ENCODE measurements around the gene NDUFAF4. TPM values are rescaled to one million over a fixed set of nuclear protein-coding genes. Genes with fewer than 3 reads are reported as not detected.

NDUFAF4 gene
- total and polyA plus RNA-seq, 10 of the 15 experiments (the other 5 are each of a cell fraction or from before 2014, with no cell fraction given) = 26.9 to 188 (median 76.9) TPM

DNA sequence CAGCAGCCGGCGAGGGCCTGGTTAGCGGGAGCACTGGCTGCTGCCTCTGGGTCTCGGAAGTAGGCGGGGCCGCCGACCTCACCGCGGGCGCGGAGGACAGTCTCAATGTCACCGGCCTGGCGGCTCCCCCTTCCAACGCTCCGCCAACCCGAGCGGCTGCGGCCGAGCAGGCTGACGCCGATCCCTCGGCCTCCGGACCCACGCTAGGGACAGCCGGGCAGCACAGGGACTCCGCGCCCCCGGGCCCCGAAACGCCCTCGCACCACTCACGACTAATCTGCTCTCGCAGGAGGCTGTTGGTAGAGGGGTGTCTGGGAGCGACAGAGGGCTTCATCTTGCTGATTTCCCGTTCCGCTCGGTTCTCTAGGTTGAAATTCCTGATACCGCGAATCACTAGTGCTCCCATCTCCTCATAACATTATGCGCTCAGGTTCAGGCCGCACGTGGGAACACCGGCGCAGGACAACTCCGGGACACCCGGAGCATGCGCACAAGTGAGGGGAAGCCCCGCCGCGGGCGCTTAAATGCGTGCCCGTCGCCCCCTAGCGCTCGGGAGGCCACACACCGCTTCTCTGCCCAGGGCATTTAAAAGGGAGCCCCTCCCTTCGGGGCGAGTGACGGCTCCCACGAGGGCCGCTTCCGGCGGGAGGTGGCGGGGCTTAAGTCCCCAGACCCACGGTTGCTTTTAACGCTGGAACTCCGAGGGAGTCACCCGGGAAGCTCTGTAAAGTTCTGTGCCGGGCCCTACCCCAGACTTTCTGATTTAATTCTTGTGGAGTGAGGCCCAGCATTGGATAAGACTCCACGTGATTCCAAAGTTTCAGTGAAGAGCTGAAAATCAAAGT lies at the start of gene NDUFAF4 (continued):
- TF ChIP-seq, protein P1, sequence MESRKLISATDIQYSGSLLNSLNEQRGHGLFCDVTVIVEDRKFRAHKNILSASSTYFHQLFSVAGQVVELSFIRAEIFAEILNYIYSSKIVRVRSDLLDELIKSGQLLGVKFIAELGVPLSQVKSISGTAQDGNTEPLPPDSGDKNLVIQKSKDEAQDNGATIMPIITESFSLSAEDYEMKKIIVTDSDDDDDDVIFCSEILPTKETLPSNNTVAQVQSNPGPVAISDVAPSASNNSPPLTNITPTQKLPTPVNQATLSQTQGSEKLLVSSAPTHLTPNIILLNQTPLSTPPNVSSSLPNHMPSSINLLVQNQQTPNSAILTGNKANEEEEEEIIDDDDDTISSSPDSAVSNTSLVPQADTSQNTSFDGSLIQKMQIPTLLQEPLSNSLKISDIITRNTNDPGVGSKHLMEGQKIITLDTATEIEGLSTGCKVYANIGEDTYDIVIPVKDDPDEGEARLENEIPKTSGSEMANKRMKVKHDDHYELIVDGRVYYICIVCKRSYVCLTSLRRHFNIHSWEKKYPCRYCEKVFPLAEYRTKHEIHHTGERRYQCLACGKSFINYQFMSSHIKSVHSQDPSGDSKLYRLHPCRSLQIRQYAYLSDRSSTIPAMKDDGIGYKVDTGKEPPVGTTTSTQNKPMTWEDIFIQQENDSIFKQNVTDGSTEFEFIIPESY (IDR thresholded peaks at IDR 0.05) = no peak
- TF ChIP-seq SMC3 (IDR thresholded peaks at IDR 0.05; ENCODE audit: borderline replicate concordance, low read length) (peak; percentile 72), IKZF1 (conservative IDR thresholded peaks at IDR 0.05) (peak; percentile 91), EGR1 (IDR thresholded peaks at IDR 0.05; ENCODE audit: borderline replicate concordance in 1 of 2, low read depth in 2 of 2, low read length in 2 of 2) (peak in 1 of 2 experiments; percentile 48; a peak in 1 of 3 replicates), TARDBP (IDR thresholded peaks at IDR 0.05; ENCODE audit: borderline replicate concordance) (0 out of 2 replicates have a peak, but pooled peaks have one; percentile 66), ZBTB11 (CRISPR knock-in tag; IDR thresholded peaks at IDR 0.05) (no peak), NRF1 (conservative IDR thresholded peaks at IDR 0.05; ENCODE audit: low read depth, low read length) (peak; percentile 71), BRCA1 (IDR thresholded peaks at IDR 0.05; ENCODE audit: low read depth, low read length) (no peak), MEF2A (IDR thresholded peaks at IDR 0.05; ENCODE audit: insufficient read depth, low read depth, low read length) (no peak), MXI1 (IDR thresholded peaks at IDR 0.05; ENCODE audit: low read depth, low read length) (no peak; the same call in 1 of the 2 replicates), TAF1 (IDR thresholded peaks at IDR 0.05; ENCODE audit: borderline replicate concordance, low read depth, low read length) (peak; percentile 37), KLF5 (IDR thresholded peaks at IDR 0.05; ENCODE audit: partially characterized antibody) (peak; percentile 45), RFX5 (IDR thresholded peaks at IDR 0.05; ENCODE audit: low read depth, low read length) (no peak), NR2C1 (IDR thresholded peaks at IDR 0.05) (no peak), ZNF24 (IDR thresholded peaks at IDR 0.05) (no peak), SP1 (IDR thresholded peaks at IDR 0.05; ENCODE audit: low read depth, low read length) (peak; percentile 34), HDAC6 (IDR thresholded peaks at IDR 0.05; ENCODE audit: unreplicated experiment) (peak; percentile 48), FOXM1 (IDR thresholded peaks at IDR 0.05; ENCODE audit: low read depth, low read length) (no peak), YY1 (IDR thresholded peaks at IDR 0.05; ENCODE audit: low read depth, low read length) (peak; percentile 78; the same call in 1 of the 2 replicates), CBX3 (IDR thresholded peaks at IDR 0.05; ENCODE audit: borderline replicate concordance, low read depth) (no peak), SMARCA5 (IDR thresholded peaks at IDR 0.05) (peak; percentile 87), CHD1 (IDR thresholded peaks at IDR 0.05; ENCODE audit: low read depth, low read length) (0 out of 2 replicates have a peak, but pooled peaks have one; percentile 48), GATAD2B (conservative IDR thresholded peaks at IDR 0.05; ENCODE audit: low read depth) (peak; percentile 88), PAX8 (IDR thresholded peaks at IDR 0.05) (no peak), CREM (IDR thresholded peaks at IDR 0.05; ENCODE audit: low read depth) (peak; percentile 62; the same call in 1 of the 2 replicates), ZNF207 (IDR thresholded peaks at IDR 0.05; ENCODE audit: borderline replicate concordance) (0 out of 2 replicates have a peak, but pooled peaks have one; percentile 68), BHLHE40 (IDR thresholded peaks at IDR 0.05; ENCODE audit: borderline replicate concordance in 1 of 2, low read depth in 2 of 2, low read length in 1 of 2) (peak; percentile 78 to 88), ZSCAN29 (IDR thresholded peaks at IDR 0.05) (no peak)

Data from GM12878 (cell line).